H1 (cell line): ENCODE data around the gene RMP24.

Experiments used
- CTCF ChIA-PET: fragments of 300-600 bp; sonication (Branson Sonifier 250); formaldehyde crosslinking; loops from one replicate; lab custom pipeline; 2021; ENCODE audit not compliant: partially characterized antibody; lab: Charles Lee
- POLR2A ChIA-PET: fragments of 300-600 bp; sonication (Branson Sonifier 250); formaldehyde crosslinking; loops from one replicate; lab custom pipeline; 2021; ENCODE audit warnings: inconsistent platforms; ENCODE audit not compliant: partially characterized antibody; lab: Charles Lee
- DNase-seq, 2 experiments: peaks; one replicate each; pipeline versions ENCODE4 v3.0.0 to v3.0.0-alpha.2; 2010 to 2022; ENCODE audit warnings: low spot score in 2 of 2, low read depth in 1 of 2, mixed read lengths in 1 of 2
- FAIRE-seq: peaks from 2 replicates; lab custom pipeline; 2011; peaks lifted over from hg19 to GRCh38; lab: Jason Lieb, UNC
- H2AFZ ChIP-seq: 2 replicates; pipeline ENCODE4 v1.8.1; 2012; ENCODE audit warnings: low read length, inconsistent platforms
- H2AK5ac ChIP-seq: 2 replicates; pipeline ENCODE4 v1.6.1; 2013; ENCODE audit warnings: low read depth, low read length
- H2BK120ac ChIP-seq: replicated peaks from 2 replicates; pipeline ENCODE3; 2013; ENCODE audit warnings: low read depth, low read length, inconsistent platforms
- H2BK12ac ChIP-seq: 2 replicates; pipeline ENCODE4 v1.6.1; 2013; ENCODE audit warnings: low read depth, low read length
- H2BK15ac ChIP-seq: 2 replicates; pipeline ENCODE4 v1.6.1; 2013; ENCODE audit warnings: low read length
- H2BK20ac ChIP-seq: 2 replicates; pipeline ENCODE4 v1.6.1; 2013; ENCODE audit warnings: low read length
- H2BK5ac ChIP-seq: 2 replicates; pipeline ENCODE4 v1.6.1; 2013; ENCODE audit warnings: low read depth, low read length
- H3K14ac ChIP-seq: 2 replicates; pipeline ENCODE4 v1.6.1; 2013; ENCODE audit warnings: inconsistent platforms; ENCODE audit not compliant: insufficient read length
- H3K18ac ChIP-seq: 2 replicates; pipeline ENCODE4 v1.6.1; 2013; ENCODE audit warnings: low read length; ENCODE audit errors: extremely low read depth
- H3K23ac ChIP-seq: 2 replicates; pipeline ENCODE4 v1.6.1; 2013; ENCODE audit warnings: inconsistent platforms; ENCODE audit not compliant: insufficient read length
- H3K23me2 ChIP-seq: 2 replicates; pipeline ENCODE4 v1.6.1; 2013; ENCODE audit warnings: low read depth, low read length
- H3K27ac ChIP-seq: 2 replicates; pipeline ENCODE4 v1.6.1; 2011; ENCODE audit warnings: low read depth, low read length, inconsistent platforms
- H3K27me3 ChIP-seq, 4 experiments: replicated peaks in 1 of 4; 1 replicate in 1 of 4; 2 replicates in 3 of 4; pipeline versions ENCODE4 v1.6.1 to v1.8.1; 2011 to 2013; ENCODE audit warnings: low read length in 3 of 4, mild to moderate bottlenecking in 3 of 4, inconsistent platforms in 2 of 4, mixed read lengths in 2 of 4, moderate library complexity in 1 of 4; ENCODE audit not compliant: control insufficient read depth in 3 of 4, insufficient read depth in 3 of 4; ENCODE audit errors: extremely low read depth in 1 of 4
- H3K36me3 ChIP-seq, 4 experiments: 2 replicates each; pipeline versions ENCODE4 v1.6.1 to v1.8.1; 2011 to 2013; ENCODE audit warnings: mild to moderate bottlenecking in 4 of 4, low read length in 3 of 4, moderate library complexity in 2 of 4, control low read depth in 1 of 4, inconsistent platforms in 1 of 4; ENCODE audit not compliant: insufficient read depth in 4 of 4, control insufficient read depth in 2 of 4
- H3K4ac ChIP-seq: replicated peaks from 2 replicates; pipeline ENCODE3; 2013; ENCODE audit warnings: low read length, low read depth, mixed read lengths, inconsistent platforms; ENCODE audit not compliant: insufficient read length
- H3K4me1 ChIP-seq, 4 experiments: replicated peaks in 1 of 4; 1 replicate in 1 of 4; 2 replicates in 3 of 4; pipeline versions ENCODE4 v1.6.1 to v1.8.1; 2011 to 2013; ENCODE audit warnings: low read length in 3 of 4, inconsistent platforms in 2 of 4, mixed read lengths in 1 of 4; ENCODE audit not compliant: insufficient read depth in 4 of 4, control insufficient read depth in 3 of 4
- H3K4me2 ChIP-seq, 2 experiments: 2 replicates each; pipeline versions ENCODE4 v1.6.1 to v1.8.1; 2011 to 2013; ENCODE audit warnings: low read depth in 2 of 2, low read length in 2 of 2, control low read depth in 1 of 2, inconsistent platforms in 1 of 2, mild to moderate bottlenecking in 1 of 2; ENCODE audit not compliant: insufficient read depth in 1 of 2
- H3K4me3 ChIP-seq, 4 experiments: fragments of 200-600, 300-600 bp in 1 of 4; sonication (generic), shearing (Covaris generic), sonication (Bioruptor Twin) in 1 of 4; 2 replicates each; pipeline versions ENCODE4 v1.5.1 to v1.8.1; 2011 to 2016; ENCODE audit warnings: low read length in 4 of 4, low read depth in 3 of 4, control low read depth in 2 of 4, inconsistent platforms in 2 of 4, mild to moderate bottlenecking in 2 of 4, mixed read lengths in 1 of 4, moderate library complexity in 1 of 4; ENCODE audit not compliant: insufficient read depth in 2 of 4; ENCODE audit errors: extremely low read depth in 1 of 4
- H3K56ac ChIP-seq: replicated peaks from 2 replicates; pipeline ENCODE3; 2013; ENCODE audit warnings: low read depth, mild to moderate bottlenecking, mixed read lengths, low read length, inconsistent platforms; ENCODE audit not compliant: insufficient read length
- H3K79me1 ChIP-seq: 2 replicates; pipeline ENCODE4 v1.6.1; 2013; ENCODE audit warnings: low read depth, low read length, control low read depth
- H3K79me2 ChIP-seq, 2 experiments: 2 replicates each; pipeline versions ENCODE4 v1.6.1 to v1.8.1; 2012 to 2013; ENCODE audit warnings: low read length in 2 of 2, mild to moderate bottlenecking in 2 of 2, inconsistent platforms in 1 of 2; ENCODE audit not compliant: insufficient read depth in 2 of 2, control insufficient read depth in 1 of 2
- H3K9ac ChIP-seq, 4 experiments: replicated peaks in 1 of 4; 1 replicate in 1 of 4; 2 replicates in 3 of 4; pipeline versions ENCODE4 v1.6.1 to v1.8.1; 2011 to 2013; ENCODE audit warnings: low read depth in 3 of 4, low read length in 3 of 4, control low read depth in 2 of 4, mild to moderate bottlenecking in 2 of 4, moderate library complexity in 2 of 4, inconsistent platforms in 1 of 4; ENCODE audit errors: extremely low read depth in 1 of 4
- H3K9me3 ChIP-seq, 2 experiments: 2 replicates each; pipeline versions ENCODE4 v1.6.1 to v1.8.1; 2012 to 2013; ENCODE audit warnings: mild to moderate bottlenecking in 2 of 2, moderate library complexity in 2 of 2, control low read depth in 1 of 2, inconsistent platforms in 1 of 2, low read depth in 1 of 2, low read length in 1 of 2, mixed read lengths in 1 of 2; ENCODE audit not compliant: insufficient read depth in 2 of 2
- H4K20me1 ChIP-seq, 2 experiments: replicated peaks in 1 of 2; 2 replicates each; pipeline versions ENCODE3 to v1.8.1; 2011 to 2013; ENCODE audit warnings: inconsistent platforms in 2 of 2, low read length in 2 of 2, mild to moderate bottlenecking in 1 of 2; ENCODE audit not compliant: insufficient read depth in 2 of 2, control insufficient read depth in 1 of 2
- H4K5ac ChIP-seq: 2 replicates; pipeline ENCODE4 v1.6.1; 2013; ENCODE audit warnings: low read length, low read depth, mixed read lengths, inconsistent platforms; ENCODE audit not compliant: insufficient read length
- H4K8ac ChIP-seq: 2 replicates; pipeline ENCODE4 v1.8.0; 2013; ENCODE audit warnings: mild to moderate bottlenecking, moderate library complexity, low read length, inconsistent platforms; ENCODE audit not compliant: insufficient read depth; ENCODE audit errors: extremely low read depth
- H4K91ac ChIP-seq: replicated peaks from 2 replicates; pipeline ENCODE3; 2013; ENCODE audit warnings: low read length, mixed read lengths, inconsistent platforms; ENCODE audit not compliant: insufficient read length
- BACH1 ChIP-seq: IDR thresholded peaks from 2 replicates; pipeline ENCODE4 v1.6.1; 2012; ENCODE audit warnings: low read length, improper control_type of control experiment
- CTBP2 ChIP-seq: IDR thresholded peaks from 2 replicates; pipeline ENCODE4 v1.7.0; 2011; ENCODE audit warnings: borderline replicate concordance, mild to moderate bottlenecking, moderate library complexity, mixed read lengths, low read length; ENCODE audit not compliant: insufficient read depth, insufficient read length
- EZH2 ChIP-seq: fragments of 200-600 bp; sonication (generic); IDR thresholded peaks from 2 replicates; pipeline ENCODE4 v1.7.1; 2012; ENCODE audit warnings: low read depth, mild to moderate bottlenecking, moderate library complexity, low read length, inconsistent platforms; ENCODE audit not compliant: severe bottlenecking
- HDAC6 ChIP-seq: IDR thresholded peaks from one replicate; pipeline ENCODE4 v1.7.1; 2012; ENCODE audit warnings: low read depth, mild to moderate bottlenecking, inconsistent platforms, low read length, moderate library complexity
- KDM4A ChIP-seq: IDR thresholded peaks from one replicate; pipeline ENCODE4 v1.7.1; 2012; ENCODE audit warnings: low read depth, mild to moderate bottlenecking, moderate library complexity, low read length, inconsistent platforms; ENCODE audit not compliant: severe bottlenecking
- KDM5A ChIP-seq: fragments of 200-600 bp; IDR thresholded peaks from 2 replicates; pipeline ENCODE4 v1.7.1; 2012; ENCODE audit warnings: mild to moderate bottlenecking, low read length, inconsistent platforms, mixed read lengths
- RBBP5 ChIP-seq: IDR thresholded peaks from 2 replicates; pipeline ENCODE4 v1.7.1; 2012; ENCODE audit warnings: low read depth, mild to moderate bottlenecking, inconsistent platforms, low read length, moderate library complexity, borderline replicate concordance
- RFX5 ChIP-seq: IDR thresholded peaks from 2 replicates; pipeline ENCODE4 v1.6.1; 2011; ENCODE audit warnings: low read depth, low read length, improper control_type of control experiment, borderline replicate concordance
- SP1 ChIP-seq: IDR thresholded peaks from 2 replicates; pipeline ENCODE4 v1.6.1; 2011; ENCODE audit warnings: low read depth, low read length
- TAF1 ChIP-seq: IDR thresholded peaks from 2 replicates; pipeline ENCODE4 v1.6.1; 2011; ENCODE audit warnings: mild to moderate bottlenecking, low read depth, low read length
- WGBS, 2 experiments: shearing (Covaris generic) in 1 of 2; methylation state at CpG; one replicate each; pipeline versions ENCODE4 v1.1.6 to v1.1.7; 2013 to 2015; ENCODE audit warnings: low lambda C conversion rate in 2 of 2, mixed read lengths in 2 of 2, inconsistent platforms in 1 of 2, low coverage in 1 of 2, missing lambda C conversion rate in 1 of 2; ENCODE audit not compliant: insufficient replicate concordance in 2 of 2, insufficient coverage in 1 of 2, insufficient read length in 1 of 2; ENCODE audit errors: extremely low coverage in 1 of 2, missing lambda C conversion rate in 1 of 2; 5-methylcytosine and 5-hydroxymethylcytosine counted together

The RMP24 gene

DNA sequence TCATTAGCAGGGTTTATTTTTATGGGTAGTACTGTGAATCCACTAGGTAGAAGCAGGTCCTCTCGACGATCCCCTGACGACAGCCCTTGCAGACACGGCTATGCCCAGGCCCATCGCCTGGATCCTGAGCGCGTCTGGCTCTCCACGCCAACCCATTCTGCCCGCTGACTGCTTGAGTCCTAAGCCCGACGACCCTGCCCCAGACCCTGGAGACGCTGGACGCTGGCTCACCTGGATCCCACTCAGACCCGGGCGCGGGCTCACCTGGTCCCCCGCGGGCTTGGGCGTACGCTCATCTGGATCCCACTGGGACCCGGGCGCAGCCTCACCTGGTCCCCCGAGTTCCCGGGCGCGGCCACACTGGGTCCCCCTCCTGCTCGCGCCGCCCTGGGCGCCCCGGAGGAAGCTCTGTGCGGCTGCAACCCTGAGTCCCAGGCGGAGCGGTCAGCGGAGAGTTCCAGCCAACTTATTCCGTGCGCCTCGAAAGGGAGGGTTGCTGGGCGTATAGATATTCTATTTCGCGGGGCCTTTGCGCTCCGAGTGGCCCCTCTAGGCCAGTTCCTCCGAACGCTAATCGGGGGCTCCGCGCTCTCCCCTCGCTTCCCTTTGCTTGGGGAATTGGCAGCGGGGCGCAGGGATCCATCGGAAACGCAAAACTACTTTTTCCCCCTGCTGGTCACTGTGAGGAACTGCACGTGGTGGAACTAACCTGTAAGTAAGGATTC, 22.4 kb upstream of the RMP24 start:
- WGBS, 2 experiments, result 2% methylated on average over 45 of the region's 54 CpGs; no CpG with 5 or more reads in 1 of the 2 experiments
- FAIRE-seq, result peak; percentile 96
- peak; percentile 92 for TF ChIP-seq KDM4A
- TF ChIP-seq BACH1, result no peak
- peak; percentile 84; the same call in 1 of the 2 replicates for TF ChIP-seq RBBP5
- no peak for TF ChIP-seq SP1
- TF ChIP-seq CTBP2, result no peak
- TF ChIP-seq TAF1, result peak; percentile 75
- no peak for TF ChIP-seq EZH2
- TF ChIP-seq KDM5A, result no peak
- TF ChIP-seq RFX5, result no peak
- TF ChIP-seq HDAC6, result no peak

More for the DNA sequence above, 22.4 kb upstream of the RMP24 start:
- Histone ChIP-seq H3K9ac (peak overlapping the region in 3 of 4 experiments; percentile 56 to 74 (median 58); a peak in 6 of 7 replicates), H3K27ac (no peak overlapping the region), H2BK120ac (no peak overlapping the region), H4K91ac (peak overlapping the region; percentile 94), H2BK5ac (peak overlapping the region; percentile 76; the same call in 1 of the 2 replicates), H3K36me3 (peaks cover 0 to 2% (median 0%) of the 10 kb centered on the region in 4 experiments; a peak in 1 of 8 replicates), H3K9me3 (0 out of 4 replicates have a peak, but pooled peaks cover 0 to 4% of the 10 kb centered on the region in 2 experiments), H4K5ac (peak overlapping the region; percentile 65), H3K23ac (no peak overlapping the region), H3K79me2 (peaks cover 0 to 40% of the 10 kb centered on the region in 2 experiments; a peak in 3 of 4 replicates), H2BK12ac (peak overlapping the region; percentile 54; the same call in 1 of the 2 replicates), H2AK5ac (0 out of 2 replicates have a peak overlapping the region, but pooled peaks have one; percentile 10), H3K4me1 (peaks cover 0 to 7% (median 2%) of the 10 kb centered on the region in 4 experiments; a peak in 4 of 7 replicates), H4K20me1 (no peaks in the 10 kb centered on the region), H4K8ac (peak overlapping the region; percentile 60), H3K56ac (no peak overlapping the region), H2BK15ac (peak overlapping the region; percentile 47; the same call in 1 of the 2 replicates), H2BK20ac (peak overlapping the region; percentile 25; the same call in 1 of the 2 replicates), H3K23me2 (peaks cover 4% of the 10 kb centered on the region; the same call in 1 of the 2 replicates), H3K4ac (peak overlapping the region; percentile 27), H2AFZ (peak overlapping the region; percentile 66), H3K4me2 (peak overlapping the region; percentile 91 to 99), H3K14ac (no peak overlapping the region), H3K79me1 (0 out of 2 replicates have a peak, but pooled peaks cover 10% of the 10 kb centered on the region), H3K27me3 (no peaks in the 10 kb centered on the region), H3K4me3 (peak overlapping the region; percentile 75 to 87 (median 80)), H3K18ac (peak overlapping the region; percentile 83)
- POLR2A ChIA-PET, result interaction anchor here (0.6 to 1.4 kb wide), 6 partner anchors 8 to 123 kb away, joined by 3 to 5 read pairs (median 4); no protein-coding TSS in a partner anchor
- CTCF ChIA-PET, result interaction anchor here (0.6 to 6.1 kb wide), 47 partner anchors 11 to 376 kb away, joined by 3 to 78 read pairs (median 4); no protein-coding TSS in a partner anchor
- DNase-seq, result peak in 1 of 2 experiments; percentile 86
